ENCODE measurements around the gene FAM222A. TPM values are rescaled to one million over a fixed set of nuclear protein-coding genes. Genes with fewer than 3 reads are reported as not detected.

The FAM222A gene
- total RNA-seq, 1 experiment from 2014 or later = 3.7 TPM

GRCh38 chr12:109723311-109723881, 9.8 kb downstream of the FAM222A start:
- RAD21 ChIA-PET (ENCODE audit: low non-redundant PET in 1 of 2, low total read pairs in 2 of 2, uncharacterized antibody in 2 of 2, unreplicated experiment in 2 of 2) = no interaction called here
- Histone ChIP-seq H4K20me1 (ENCODE audit: insufficient read depth) (no peaks in the 10 kb centered on the region), H3K36me3 (ENCODE audit: control insufficient read depth in 1 of 2, insufficient read depth in 2 of 2, low read length in 2 of 2) (no peaks in the 10 kb centered on the region), H3K27ac (ENCODE audit: low read depth, low read length) (no peak overlapping the region), H3K9me2 (ENCODE audit: insufficient read depth) (no peaks in the 10 kb centered on the region), H3K4me3 (replicated peaks in 1 of 2; ENCODE audit: low read depth in 1 of 2, low read length in 2 of 2) (no peak overlapping the region), H3K9me3 (ENCODE audit: control insufficient read depth in 1 of 2, insufficient read depth in 1 of 2, low read depth in 1 of 2, low read length in 2 of 2) (no peaks in the 10 kb centered on the region), H3K79me2 (ENCODE audit: insufficient read depth, low read length) (no peaks in the 10 kb centered on the region), H2AFZ (ENCODE audit: low read depth, low read length, poor library complexity, severe bottlenecking) (no peak overlapping the region), H3K27me3 (ENCODE audit: insufficient read depth, low read length) (no peaks in the 10 kb centered on the region), H3K9ac (ENCODE audit: low read length) (no peak overlapping the region), H3K4me1 (ENCODE audit: control insufficient read depth in 1 of 2, insufficient read depth in 2 of 2, low read length in 2 of 2) (peaks cover 0 to 7% of the 10 kb centered on the region in 2 experiments; a peak in 2 of 4 replicates), H3K4me2 (ENCODE audit: low read length) (no peak overlapping the region)
- no TSS peak for BruUV-seq (replicated peaks)
- no peak for ATAC-seq
- DNase-seq (ENCODE audit: low read depth, low spot score) = no peak
- POLR2A ChIA-PET = no interaction called here
- TF ChIP-seq ZFX (IDR thresholded peaks at IDR 0.05) = 0 out of 2 replicates have a peak, but pooled peaks have one; percentile 18
- no peak for TF ChIP-seq POLR2A (IDR thresholded peaks at IDR 0.05; ENCODE audit: borderline replicate concordance, extremely low read depth, insufficient read depth, insufficient read length)
- intact Hi-C loops (cut with micrococcal nuclease) = no loop called here
- CTCF ChIA-PET = no interaction called here

- Histone ChIP-seq H2AFZ (ENCODE audit: low read depth, low read length, poor library complexity, severe bottlenecking) (no peak overlapping the region), H3K27me3 (ENCODE audit: insufficient read depth, low read length) (no peaks in the 10 kb centered on the region), H3K79me2 (ENCODE audit: insufficient read depth, low read length) (no peaks in the 10 kb centered on the region), H3K9me2 (ENCODE audit: insufficient read depth) (no peaks in the 10 kb centered on the region), H3K4me1 (ENCODE audit: control insufficient read depth in 1 of 2, insufficient read depth in 2 of 2, low read length in 2 of 2) (peaks cover 0 to 1% of the 10 kb centered on the region in 2 experiments; a peak in 1 of 4 replicates), H3K9me3 (ENCODE audit: control insufficient read depth in 1 of 2, insufficient read depth in 1 of 2, low read depth in 1 of 2, low read length in 2 of 2) (no peaks in the 10 kb centered on the region), H3K4me2 (ENCODE audit: low read length) (no peak overlapping the region), H4K20me1 (ENCODE audit: insufficient read depth) (no peaks in the 10 kb centered on the region), H3K9ac (ENCODE audit: low read length) (no peak overlapping the region), H3K27ac (ENCODE audit: low read depth, low read length) (no peak overlapping the region), H3K36me3 (ENCODE audit: control insufficient read depth in 1 of 2, insufficient read depth in 2 of 2, low read length in 2 of 2) (no peaks in the 10 kb centered on the region), H3K4me3 (replicated peaks in 1 of 2; ENCODE audit: low read depth in 1 of 2, low read length in 2 of 2) (no peak overlapping the region)
- RAD21 ChIA-PET (ENCODE audit: low non-redundant PET in 1 of 2, low total read pairs in 2 of 2, uncharacterized antibody in 2 of 2, unreplicated experiment in 2 of 2) = no interaction called here
- ATAC-seq (no peak), DNase-seq (ENCODE audit: low read depth, low spot score) (no peak)
- BruUV-seq (replicated peaks) = no TSS peak
- CTCF ChIA-PET = no interaction called here
- no peak for TF ChIP-seq CEBPB (IDR thresholded peaks at IDR 0.05; ENCODE audit: low read depth)
- no peak for TF ChIP-seq SRF (IDR thresholded peaks at IDR 0.05; ENCODE audit: low read depth)
- TF ChIP-seq MAX (IDR thresholded peaks at IDR 0.05) = no peak
- no peak for TF ChIP-seq ZNF274 (IDR thresholded peaks at IDR 0.05; ENCODE audit: low read depth, low read length)
- no peak for TF ChIP-seq JUND (IDR thresholded peaks at IDR 0.05)
- no peak for TF ChIP-seq EZH2phosphoT487 (IDR thresholded peaks at IDR 0.05; ENCODE audit: borderline replicate concordance)
- TF ChIP-seq ZBTB33 (IDR thresholded peaks at IDR 0.05; ENCODE audit: extremely low read depth, insufficient replicate concordance, low read length) = no peak
- TF ChIP-seq POLR2AphosphoS5 (IDR thresholded peaks at IDR 0.05; ENCODE audit: low read depth, low read length) = no peak
- no peak for TF ChIP-seq POLR2A (IDR thresholded peaks at IDR 0.05; ENCODE audit: borderline replicate concordance, extremely low read depth, insufficient read depth, insufficient read length)
- TF ChIP-seq REST (IDR thresholded peaks at IDR 0.05; ENCODE audit: low read depth) = no peak
- intact Hi-C loops (cut with micrococcal nuclease) = no loop called here
- POLR2A ChIA-PET = interaction anchor here (0.6 kb wide), 1 partner anchor 16 kb away, joined by 3 read pairs; no protein-coding TSS in a partner anchor
Observed at GRCh38 chr12:109724321-109724892, 10.8 kb downstream of the FAM222A start.
